OCI-LY7 (cell line): ENCODE measurements around the gene ZNF30.

Experiments used
- EZH2phosphoT487 ChIP-seq: fragments of 200-600 bp; sonication (generic); IDR thresholded peaks from 2 replicates; pipeline ENCODE4 v1.6.1; 2018; ENCODE audit warnings: low read depth, borderline replicate concordance, mild to moderate bottlenecking, mixed run types, antibody characterized with exemption, low read length, moderate library complexity, mixed read lengths
- TF ChIP-seq, protein P1 (sequence below): fragments of 200-600 bp; sonication (generic); conservative IDR thresholded peaks from 2 replicates; pipeline ENCODE4 v1.5.1; 2014; ENCODE audit warnings: mild to moderate bottlenecking, antibody characterized with exemption, low read length, moderate library complexity, mixed read lengths

DNA sequence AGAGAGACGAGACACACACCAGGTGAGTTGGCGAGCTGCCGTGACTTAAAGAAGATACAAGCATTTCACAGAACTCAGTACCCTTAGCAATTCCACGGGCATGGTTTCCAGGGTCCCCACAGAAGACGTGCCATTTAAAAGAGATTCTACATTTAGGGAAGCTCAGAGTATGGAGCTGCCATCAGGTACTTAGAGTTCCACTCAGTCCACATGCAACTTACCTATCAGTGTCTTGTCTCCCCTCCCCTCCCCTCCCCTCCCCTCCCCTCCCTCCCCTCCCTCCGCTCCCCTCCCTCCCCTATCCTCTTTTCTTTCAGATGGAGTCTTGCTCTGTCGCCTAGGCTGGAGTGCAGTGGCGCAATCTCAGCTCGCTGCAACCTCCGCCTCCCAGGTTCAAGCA, 12.2 kb downstream of the ZNF30 start:
- TF ChIP-seq, protein P1, sequence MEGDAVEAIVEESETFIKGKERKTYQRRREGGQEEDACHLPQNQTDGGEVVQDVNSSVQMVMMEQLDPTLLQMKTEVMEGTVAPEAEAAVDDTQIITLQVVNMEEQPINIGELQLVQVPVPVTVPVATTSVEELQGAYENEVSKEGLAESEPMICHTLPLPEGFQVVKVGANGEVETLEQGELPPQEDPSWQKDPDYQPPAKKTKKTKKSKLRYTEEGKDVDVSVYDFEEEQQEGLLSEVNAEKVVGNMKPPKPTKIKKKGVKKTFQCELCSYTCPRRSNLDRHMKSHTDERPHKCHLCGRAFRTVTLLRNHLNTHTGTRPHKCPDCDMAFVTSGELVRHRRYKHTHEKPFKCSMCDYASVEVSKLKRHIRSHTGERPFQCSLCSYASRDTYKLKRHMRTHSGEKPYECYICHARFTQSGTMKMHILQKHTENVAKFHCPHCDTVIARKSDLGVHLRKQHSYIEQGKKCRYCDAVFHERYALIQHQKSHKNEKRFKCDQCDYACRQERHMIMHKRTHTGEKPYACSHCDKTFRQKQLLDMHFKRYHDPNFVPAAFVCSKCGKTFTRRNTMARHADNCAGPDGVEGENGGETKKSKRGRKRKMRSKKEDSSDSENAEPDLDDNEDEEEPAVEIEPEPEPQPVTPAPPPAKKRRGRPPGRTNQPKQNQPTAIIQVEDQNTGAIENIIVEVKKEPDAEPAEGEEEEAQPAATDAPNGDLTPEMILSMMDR, result no peak
- TF ChIP-seq EZH2phosphoT487, result no peak
